Naive thymus-derived CD8-positive, alpha-beta T cell (primary cell): ENCODE data around the gene MYPOP. TPM values are rescaled to one million over a fixed set of nuclear protein-coding genes. Genes with fewer than 3 reads are reported as not detected.
"Not testable (repeated sequence)": the region's sequence is repeated elsewhere in the genome, so short reads cannot be mapped to it uniquely, and the experiment has no call there.

Experiments
- ATAC-seq, 2 donors: fragments of 150-1000 bp; cut with Tn5 transposase in 1 of 2; sonication (Bioruptor Pico), chemical (Tn5 transposase) in 1 of 2; 1 replicate in 1 of 2; 2 replicates in 1 of 2; pipeline ENCODE4 v1.10.0; 2021; ENCODE audit warnings: mild to moderate bottlenecking in 2 of 2, moderate library complexity in 2 of 2
- POLR2A ChIA-PET: fragments of 350-600 bp; sonication (Branson Sonifier 250); formaldehyde crosslinking; loops from one replicate; lab custom pipeline; 2021; ENCODE audit warnings: antibody characterized with exemption; lab: Charles Lee
- DNase-seq, 10 donors: peaks; one replicate each; pipeline versions ENCODE4 v3.0.0 to v3.0.0-alpha.2; 2020 to 2022
- H3K27ac Mint-ChIP-seq, 10 donors: one replicate each; pipeline ENCODE4 v1.8.0; 2020 to 2022; ENCODE audit warnings: mild to moderate bottlenecking in 10 of 10, mixed read lengths in 10 of 10, moderate library complexity in 4 of 10, inconsistent platforms in 1 of 10
- H3K27me3 Mint-ChIP-seq, 5 donors: one replicate each; pipeline ENCODE4 v1.8.0; 2021 to 2022; ENCODE audit warnings: mixed read lengths in 5 of 5
- H3K36me3 Mint-ChIP-seq, 3 donors: one replicate each; pipeline ENCODE4 v1.8.0; 2020 to 2022; ENCODE audit warnings: mixed read lengths in 3 of 3, mild to moderate bottlenecking in 2 of 3, inconsistent platforms in 1 of 3
- H3K4me1 Mint-ChIP-seq, 4 donors: one replicate each; pipeline ENCODE4 v1.8.0; 2021 to 2022; ENCODE audit warnings: mixed read lengths in 4 of 4
- H3K4me3 Mint-ChIP-seq, 10 donors: one replicate each; pipeline ENCODE4 v1.8.0; 2020 to 2022; ENCODE audit warnings: mild to moderate bottlenecking in 10 of 10, mixed read lengths in 10 of 10, moderate library complexity in 6 of 10, inconsistent platforms in 1 of 10
- H3K9me3 Mint-ChIP-seq, 9 donors: one replicate each; pipeline ENCODE4 v1.8.0; 2020 to 2022; ENCODE audit warnings: mixed read lengths in 9 of 9, mild to moderate bottlenecking in 3 of 9, inconsistent platforms in 1 of 9, moderate library complexity in 1 of 9
- polyA plus RNA-seq, 3 donors: library from polyadenylated mRNA; unstranded; fragments of 300-500 nt; fragmentation: Illumina TruSeq; gene quantifications; one replicate each; pipeline ENCODE4 v1.2.3, GENCODE V29; 2021
- total RNA-seq, 8 experiments: library from RNA in 2 of 8; stranded (reverse) in 2 of 8; gene quantifications; one replicate each; pipeline ENCODE4 v1.2.3 and lab custom pipeline; 2021 to 2026

Gene MYPOP
- total and polyA plus RNA-seq, 5 experiments from 2014 or later: 0.23 to 10.9 (median 10.5) TPM; not detected in 2

GRCh38 chr19:45902651-45903625 is 525 bp upstream of the MYPOP start:
- POLR2A ChIA-PET: interaction anchor here (0.6 to 4.1 kb wide), 16 partner anchors 9 to 725 kb away, joined by 3 to 46 read pairs (median 4); partner anchors contain the start of genes BLOC1S3, CCDC61, FOXA3 and IRF2BP1
- ATAC-seq (peak; percentile 83 to 85), DNase-seq (peak; percentile 98 to 100 (median 100))
- no peaks in the 10 kb centered on the region for H3K9me3 Mint-ChIP-seq
- H3K36me3 Mint-ChIP-seq: peaks cover 0 to 22% (median 2%) of the 10 kb centered on the region in 3 donors
- peak overlapping the region; percentile 83 to 98 (median 94) for H3K4me3 Mint-ChIP-seq
- peaks cover 5 to 26% (median 23%) of the 10 kb centered on the region in 4 donors for H3K4me1 Mint-ChIP-seq
- H3K27ac Mint-ChIP-seq: peak overlapping the region; percentile 67 to 95 (median 90)
- H3K27me3 Mint-ChIP-seq: peaks cover 0 to 3% (median 1%) of the 10 kb centered on the region in 5 donors

GRCh38 chr19:45901432-45901911 is 941 bp downstream of the MYPOP start:
- Mint-ChIP-seq H3K4me3 (peak overlapping the region; percentile 41 to 95 (median 58)), H3K27ac (no peak overlapping the region), H3K4me1 (peaks cover 5 to 26% (median 23%) of the 10 kb centered on the region in 4 donors), H3K36me3 (peaks cover 0 to 24% (median 2%) of the 10 kb centered on the region in 3 donors), H3K27me3 (no peaks in the 10 kb centered on the region), H3K9me3 (no peaks in the 10 kb centered on the region)
- ATAC-seq (peak; percentile 11 to 24), DNase-seq (peak in 5 of 10 donors; percentile 15 to 46 (median 31))
- POLR2A ChIA-PET: interaction anchor here (0.5 to 4.1 kb wide), 4 partner anchors 15 to 423 kb away, joined by 3 to 46 read pairs (median 6); partner anchors contain the start of gene IRF2BP1

GRCh38 chr19:45900738-45901431 is 1.5 kb downstream of the MYPOP start:
- DNase-seq (no peak), ATAC-seq (no peak)
- no peaks in the 10 kb centered on the region for H3K27me3 Mint-ChIP-seq
- POLR2A ChIA-PET: interaction anchor here (0.6 to 4.1 kb wide), 3 partner anchors 14 to 422 kb away, joined by 3 to 46 read pairs (median 10); partner anchors contain the start of gene IRF2BP1
- H3K27ac Mint-ChIP-seq: peak overlapping the region in 3 of 10 donors; percentile 10 to 25 (median 24)
- peaks cover 5 to 26% (median 23%) of the 10 kb centered on the region in 4 donors for H3K4me1 Mint-ChIP-seq
- H3K9me3 Mint-ChIP-seq: no peaks in the 10 kb centered on the region
- peaks cover 0 to 26% (median 2%) of the 10 kb centered on the region in 3 donors for H3K36me3 Mint-ChIP-seq
- peak overlapping the region; percentile 33 to 95 (median 59) for H3K4me3 Mint-ChIP-seq

GRCh38 chr19:45899919-45900589 is 2.4 kb downstream of the MYPOP start:
- Mint-ChIP-seq H3K36me3 (peaks cover 0 to 34% (median 2%) of the 10 kb centered on the region in 3 donors), H3K27ac (peak overlapping the region in 1 of 10 donors; percentile 56), H3K27me3 (no peaks in the 10 kb centered on the region), H3K4me1 (peaks cover 5 to 29% (median 23%) of the 10 kb centered on the region in 4 donors), H3K4me3 (peak overlapping the region in 7 of 10 donors; percentile 1 to 95 (median 33)), H3K9me3 (no peaks in the 10 kb centered on the region)
- DNase-seq: no peak
- no peak for ATAC-seq
- POLR2A ChIA-PET: interaction anchor here (0.7 to 4.1 kb wide), 2 partner anchors 14 to 1449 kb away, joined by 6 to 46 read pairs; partner anchors contain the start of genes DHX34 and IRF2BP1

GRCh38 chr19:45899253-45899652 is 3.2 kb downstream of the MYPOP start:
- no peaks in the 10 kb centered on the region for H3K27me3 Mint-ChIP-seq
- peaks cover 0 to 37% (median 2%) of the 10 kb centered on the region in 3 donors for H3K36me3 Mint-ChIP-seq
- no peak overlapping the region for H3K27ac Mint-ChIP-seq
- H3K4me3 Mint-ChIP-seq: peak overlapping the region in 2 of 10 donors; percentile 6 to 18
- no peaks in the 10 kb centered on the region for H3K9me3 Mint-ChIP-seq
- no peak for ATAC-seq
- DNase-seq: no peak
- peaks cover 5 to 29% (median 23%) of the 10 kb centered on the region in 4 donors for H3K4me1 Mint-ChIP-seq
- POLR2A ChIA-PET: no interaction called here

GRCh38 chr19:45897261-45897812 is 5.1 kb downstream of the MYPOP start:
- H3K27ac Mint-ChIP-seq: no peak overlapping the region
- H3K9me3 Mint-ChIP-seq: no peaks in the 10 kb centered on the region
- no peak for ATAC-seq
- DNase-seq: no peak
- H3K36me3 Mint-ChIP-seq: peaks cover 0 to 39% (median 2%) of the 10 kb centered on the region in 3 donors
- no peak overlapping the region for H3K4me3 Mint-ChIP-seq
- H3K27me3 Mint-ChIP-seq: no peaks in the 10 kb centered on the region
- POLR2A ChIA-PET: no interaction called here
- H3K4me1 Mint-ChIP-seq: peaks cover 6 to 21% (median 17%) of the 10 kb centered on the region in 4 donors

- H3K4me3 Mint-ChIP-seq, H3K27ac Mint-ChIP-seq, ATAC-seq, POLR2A ChIA-PET, H3K9me3 Mint-ChIP-seq, H3K27me3 Mint-ChIP-seq, DNase-seq: not testable (repeated sequence)
- peaks cover 6 to 17% (median 12%) of the 10 kb centered on the region in 4 donors for H3K4me1 Mint-ChIP-seq
- peaks cover 0 to 39% (median 2%) of the 10 kb centered on the region in 3 donors for H3K36me3 Mint-ChIP-seq
These were observed 6.3 kb downstream of the MYPOP start for GRCh38 chr19:45895983-45896599.

GRCh38 chr19:45895519-45895972 is 6.9 kb downstream of the MYPOP start:
- H3K27ac Mint-ChIP-seq: no peak overlapping the region
- peaks cover 6 to 11% (median 7%) of the 10 kb centered on the region in 4 donors for H3K4me1 Mint-ChIP-seq
- no peaks in the 10 kb centered on the region for H3K27me3 Mint-ChIP-seq
- ATAC-seq (no peak), DNase-seq (no peak)
- POLR2A ChIA-PET: no interaction called here
- no peaks in the 10 kb centered on the region for H3K9me3 Mint-ChIP-seq
- H3K36me3 Mint-ChIP-seq: peaks cover 0 to 39% (median 2%) of the 10 kb centered on the region in 3 donors
- peak overlapping the region in 1 of 10 donors; percentile 12 for H3K4me3 Mint-ChIP-seq

- Mint-ChIP-seq H3K36me3 (peaks cover 0 to 17% (median 0%) of the 10 kb centered on the region in 3 donors), H3K27me3 (no peaks in the 10 kb centered on the region), H3K4me3 (no peak overlapping the region), H3K4me1 (peaks cover 8 to 12% (median 11%) of the 10 kb centered on the region in 4 donors), H3K9me3 (no peaks in the 10 kb centered on the region), H3K27ac (no peak overlapping the region)
- DNase-seq: no peak
- POLR2A ChIA-PET: interaction anchor here (0.5 kb wide), 1 partner anchor 945 kb away, joined by 4 read pairs; no protein-coding TSS in a partner anchor
- ATAC-seq: no peak
These were observed 11.5 kb downstream of the MYPOP start for GRCh38 chr19:45890877-45891276.

GRCh38 chr19:45889210-45889885 is 13.1 kb downstream of the MYPOP start:
- H3K36me3 Mint-ChIP-seq: peaks cover 0 to 6% (median 0%) of the 10 kb centered on the region in 3 donors
- H3K4me1 Mint-ChIP-seq: peaks cover 8 to 14% (median 12%) of the 10 kb centered on the region in 4 donors
- H3K27ac Mint-ChIP-seq: peak overlapping the region in 2 of 10 donors; percentile 84 to 90
- no peak overlapping the region for H3K4me3 Mint-ChIP-seq
- H3K9me3 Mint-ChIP-seq: no peaks in the 10 kb centered on the region
- DNase-seq: no peak
- POLR2A ChIA-PET: interaction anchor here (1.3 kb wide), 1 partner anchor 26 kb away, joined by 6 read pairs; the partner anchor contains the start of gene SYMPK
- ATAC-seq: no peak
- no peaks in the 10 kb centered on the region for H3K27me3 Mint-ChIP-seq
